GM19035 (cell line): Measurements from ENCODE around the gene SUPT6H.
A peak's percentile ranks its signal among the peaks of the same experiment; 100 is the strongest.
"Not testable (repeated sequence)": the region's sequence is repeated elsewhere in the genome, so short reads cannot be mapped to it uniquely, and the experiment has no call there.

ENCODE experiments used
- ATAC-seq: cut with Tn5 transposase; IDR thresholded peaks from one replicate; pipeline ENCODE4 v1.9.1; 2021; ENCODE audit not compliant: unreplicated experiment

The SUPT6H gene

GRCh38 chr17:28734712-28735241 is 72.8 kb downstream of the SUPT6H start:
- ATAC-seq, result no peak

GRCh38 chr17:28735242-28735722 is 73.3 kb downstream of the SUPT6H start:
- no peak for ATAC-seq

- ATAC-seq, result not testable (repeated sequence)
These were observed 74.1 kb downstream of the SUPT6H start for GRCh38 chr17:28735913-28736769.

GRCh38 chr17:28737316-28737715 is 75.3 kb downstream of the SUPT6H start:
- ATAC-seq, result no peak

DNA sequence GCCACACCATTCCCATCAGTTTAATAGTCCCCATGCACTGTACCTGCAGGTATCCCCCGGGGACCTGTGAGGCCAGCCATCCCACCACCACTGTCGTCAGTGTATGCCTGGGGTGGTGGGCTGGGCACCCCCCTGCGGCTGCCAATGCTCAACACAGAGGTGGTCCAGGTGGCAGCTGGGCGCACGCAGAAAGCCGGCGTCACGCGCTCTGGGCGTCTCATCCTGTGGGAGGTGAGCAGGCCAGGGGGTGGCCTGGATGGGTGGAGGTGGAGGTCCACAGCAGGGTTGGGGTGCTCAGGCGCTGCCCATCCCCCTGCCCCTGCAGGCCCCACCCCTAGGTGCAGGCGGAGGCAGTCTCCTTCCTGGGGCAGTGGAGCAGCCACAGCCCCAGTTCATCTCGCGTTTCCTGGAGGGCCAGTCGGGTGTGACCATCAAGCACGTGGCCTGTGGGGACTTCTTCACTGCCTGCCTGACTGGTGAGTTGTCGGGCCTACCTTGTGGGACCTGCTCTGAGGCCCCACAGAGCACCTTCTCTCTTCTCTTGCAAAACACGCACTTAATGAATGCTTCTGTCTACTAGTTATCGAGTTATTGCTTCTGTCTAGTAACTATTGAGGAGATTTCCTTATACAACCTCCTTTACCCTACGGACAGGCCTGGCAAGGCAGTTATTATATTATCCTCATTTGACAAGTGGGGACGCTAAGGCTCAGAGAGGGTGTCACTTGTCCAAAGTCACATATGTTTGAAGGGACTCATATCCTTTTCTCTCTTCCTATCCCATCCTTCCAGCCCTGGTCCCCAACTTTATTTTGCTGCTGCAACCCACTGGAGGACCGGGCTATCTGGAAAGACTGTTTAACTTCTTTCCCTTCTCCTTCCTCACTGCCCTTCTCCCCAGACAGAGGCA is 76.0 kb downstream of the SUPT6H start:
- ATAC-seq, result peak; percentile 66

DNA sequence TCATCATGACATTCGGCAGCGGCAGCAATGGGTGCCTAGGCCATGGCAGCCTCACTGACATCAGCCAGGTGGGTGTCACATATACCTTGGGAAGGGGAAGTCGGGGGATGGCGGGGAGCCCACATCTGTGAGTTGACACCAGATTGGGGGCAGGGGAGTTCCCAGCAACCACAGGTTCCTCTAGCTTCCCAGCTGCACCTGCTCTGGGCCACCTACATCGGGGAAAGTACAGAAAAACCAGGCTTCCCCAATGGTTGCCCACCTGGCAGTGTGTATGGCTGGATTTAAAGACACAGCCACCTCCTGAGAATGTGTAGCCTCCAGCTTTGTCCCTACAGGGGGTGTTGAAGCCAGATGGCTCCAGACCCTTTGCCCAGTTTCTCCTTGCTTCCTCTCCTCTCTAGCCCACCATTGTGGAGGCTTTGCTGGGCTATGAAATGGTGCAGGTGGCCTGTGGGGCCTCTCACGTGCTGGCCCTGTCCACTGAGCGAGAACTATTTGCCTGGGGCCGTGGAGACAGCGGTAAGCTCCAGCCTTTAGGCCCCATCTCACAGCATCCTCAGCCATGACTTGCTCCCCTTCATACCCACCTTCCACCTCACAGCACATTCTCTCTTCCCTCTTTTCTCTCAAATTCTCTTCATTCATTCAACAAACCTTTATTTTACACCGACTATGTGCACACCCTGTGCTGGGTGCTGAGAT is 76.8 kb downstream of the SUPT6H start:
- ATAC-seq, result no peak

DNA sequence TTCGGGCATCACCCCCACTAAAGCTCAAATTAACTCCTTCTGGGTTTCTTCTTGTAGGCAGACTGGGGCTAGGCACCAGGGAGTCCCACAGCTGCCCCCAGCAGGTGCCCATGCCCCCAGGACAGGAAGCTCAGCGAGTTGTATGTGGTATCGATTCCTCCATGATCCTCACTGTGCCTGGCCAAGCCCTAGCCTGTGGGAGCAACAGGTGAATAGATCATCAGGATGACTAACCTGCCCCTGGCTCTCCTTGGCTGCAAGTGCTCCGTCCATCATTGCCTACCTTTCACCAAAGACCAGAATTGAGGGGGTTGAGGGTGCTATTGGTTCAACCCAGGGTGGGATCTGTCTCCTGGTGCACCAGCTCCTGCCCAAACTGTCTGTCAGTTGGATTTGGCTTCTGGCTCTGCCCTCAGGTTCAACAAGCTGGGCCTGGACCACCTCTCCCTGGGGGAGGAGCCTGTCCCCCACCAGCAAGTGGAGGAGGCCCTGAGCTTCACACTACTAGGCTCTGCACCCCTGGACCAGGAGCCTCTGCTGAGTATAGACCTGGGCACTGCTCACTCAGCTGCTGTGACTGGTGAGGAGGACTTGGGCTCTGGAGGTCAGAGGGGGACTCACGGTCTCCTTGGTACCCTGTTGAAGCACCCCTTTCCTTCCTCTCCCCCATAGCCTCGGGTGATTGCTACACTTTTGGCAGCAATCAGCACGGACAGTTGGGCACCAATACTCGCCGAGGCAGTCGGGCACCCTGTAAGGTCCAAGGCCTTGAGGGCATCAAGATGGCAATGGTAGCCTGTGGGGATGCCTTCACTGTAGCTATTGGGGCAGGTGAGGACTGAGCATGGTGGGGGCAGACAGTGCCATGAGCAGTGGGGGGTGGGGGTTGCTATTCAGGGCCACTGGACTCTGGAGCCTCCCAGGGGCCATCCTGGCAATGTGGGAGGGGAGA is 78.7 kb downstream of the SUPT6H start:
- ATAC-seq, result no peak

DNA sequence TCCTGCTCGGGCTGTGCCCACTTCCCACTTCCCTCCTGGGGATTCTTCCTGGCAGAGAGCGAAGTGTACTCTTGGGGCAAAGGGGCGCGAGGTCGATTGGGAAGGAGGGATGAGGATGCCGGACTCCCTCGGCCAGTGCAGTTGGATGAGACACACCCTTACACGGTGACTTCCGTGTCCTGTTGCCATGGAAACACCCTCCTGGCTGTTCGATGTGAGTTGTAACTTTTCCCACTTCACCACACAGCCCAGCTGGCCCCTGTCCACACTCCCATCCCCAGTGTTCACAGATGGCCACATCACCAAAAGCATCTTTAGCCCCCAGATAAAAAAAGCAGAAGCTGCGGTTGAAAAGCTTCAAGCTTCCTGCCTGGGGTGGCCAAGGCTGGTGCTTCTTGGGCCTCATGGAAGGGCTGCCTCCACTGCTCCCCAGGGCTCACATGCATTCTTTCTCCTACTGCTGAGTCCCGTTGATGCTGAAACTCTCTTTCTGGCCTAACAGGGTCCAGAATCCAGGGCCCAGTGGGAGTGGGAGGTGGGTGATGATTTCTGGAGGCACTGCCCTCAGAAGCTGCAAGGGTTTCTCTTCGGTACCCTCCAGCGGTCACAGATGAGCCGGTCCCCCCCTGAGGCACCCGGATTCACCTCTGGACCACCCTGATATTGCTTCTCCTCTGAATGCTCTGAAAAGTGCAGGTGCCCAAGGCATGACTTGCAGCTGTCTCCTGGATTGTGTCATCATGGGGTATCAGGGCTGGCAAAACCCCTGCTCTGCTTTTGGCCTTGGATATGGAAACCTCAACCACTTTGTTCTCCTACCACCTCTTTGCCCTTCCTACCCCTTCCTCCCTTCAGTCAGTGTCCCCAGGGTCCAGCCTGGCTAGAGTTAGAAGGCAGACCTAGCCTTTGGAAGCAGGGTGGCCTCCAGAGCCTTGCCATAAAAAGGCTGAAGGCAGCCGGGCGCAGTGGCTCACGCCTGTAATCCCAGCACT is 79.6 kb downstream of the SUPT6H start:
- no peak for ATAC-seq

GRCh38 chr17:28743243-28744103 is 81.5 kb downstream of the SUPT6H start, which contains the start of gene TRAF4:
TRAF4 (plus strand) TSS chr17:28744011; CDS start chr17:28744113, 102 bp downstream.
- peak; percentile 67 for ATAC-seq

DNA sequence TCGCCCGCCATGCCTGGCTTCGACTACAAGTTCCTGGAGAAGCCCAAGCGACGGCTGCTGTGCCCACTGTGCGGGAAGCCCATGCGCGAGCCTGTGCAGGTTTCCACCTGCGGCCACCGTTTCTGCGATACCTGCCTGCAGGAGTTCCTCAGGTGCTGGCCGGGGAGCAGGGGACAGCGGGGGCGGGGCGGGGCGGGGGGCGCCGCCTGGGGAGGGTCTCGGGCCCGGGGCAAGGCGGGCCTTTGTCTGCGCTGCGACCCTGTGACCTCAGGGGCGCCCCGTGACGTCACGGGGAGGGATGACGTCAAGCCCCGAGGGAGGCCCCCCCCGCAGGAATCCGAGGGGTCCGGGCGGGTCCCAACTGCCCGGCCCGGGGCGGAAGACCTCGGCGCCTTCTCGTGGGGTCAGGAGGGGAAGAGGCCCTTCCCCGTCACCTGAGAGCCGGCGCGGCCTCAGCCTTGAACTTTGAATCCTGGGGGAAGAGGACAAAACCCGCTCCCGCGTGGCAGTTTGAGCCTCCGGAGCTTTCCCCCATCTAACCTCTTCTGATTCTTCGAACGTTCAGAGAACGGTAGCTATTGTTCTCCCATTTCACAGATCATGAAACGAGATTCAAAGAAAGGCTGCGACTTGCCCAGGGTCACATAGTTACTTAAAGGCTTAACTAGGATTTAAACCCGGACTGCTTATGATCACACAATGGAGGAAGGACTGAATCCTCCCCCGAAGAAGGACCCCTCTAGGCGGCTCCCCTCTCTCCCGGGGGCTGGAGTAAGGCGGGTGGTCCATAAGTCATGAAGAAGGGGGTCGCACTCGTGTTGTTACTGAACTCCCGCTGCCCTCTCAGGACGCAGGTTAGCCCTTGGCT is 82.3 kb downstream of the SUPT6H start:
- peak; percentile 33 for ATAC-seq

GRCh38 chr17:28744972-28745785 is 83.2 kb downstream of the SUPT6H start:
- ATAC-seq, result no peak

GRCh38 chr17:28745786-28746411 is 83.9 kb downstream of the SUPT6H start:
- ATAC-seq, result no peak

DNA sequence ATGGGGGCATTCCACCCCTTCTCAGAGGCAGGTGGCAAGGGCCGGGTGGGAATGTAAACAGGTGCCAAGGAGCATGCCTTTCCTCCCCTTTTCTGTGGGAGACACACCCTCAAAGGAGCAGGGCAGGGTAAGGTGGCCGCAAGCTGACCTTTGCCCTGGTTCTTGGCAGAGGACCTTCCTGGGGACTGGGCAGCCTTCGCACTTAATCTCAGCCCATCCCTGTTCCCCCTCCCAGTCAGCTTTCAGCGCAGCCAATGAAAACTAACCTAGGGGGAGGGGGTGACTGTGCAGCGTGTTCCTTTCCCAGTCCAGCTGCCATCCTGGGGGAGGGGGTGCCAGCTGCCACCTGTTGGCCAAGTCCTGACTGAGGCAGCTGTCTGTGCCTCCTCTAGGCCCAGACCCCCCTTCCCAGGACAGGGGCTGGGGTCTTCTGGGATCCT is 84.6 kb downstream of the SUPT6H start:
- no peak for ATAC-seq

- ATAC-seq, result no peak
These were observed 85.2 kb downstream of the SUPT6H start for GRCh38 chr17:28747051-28747691.
